ENCODE results near the gene KRTAP10-5. TPM values are rescaled to one million over a fixed set of nuclear protein-coding genes. Genes with fewer than 3 reads are reported as not detected.
A peak's percentile ranks its signal among the peaks of the same experiment; 100 is the strongest.

KRTAP10-5 gene
- total RNA-seq, 1 experiment from 2014 or later: not detected

DNA sequence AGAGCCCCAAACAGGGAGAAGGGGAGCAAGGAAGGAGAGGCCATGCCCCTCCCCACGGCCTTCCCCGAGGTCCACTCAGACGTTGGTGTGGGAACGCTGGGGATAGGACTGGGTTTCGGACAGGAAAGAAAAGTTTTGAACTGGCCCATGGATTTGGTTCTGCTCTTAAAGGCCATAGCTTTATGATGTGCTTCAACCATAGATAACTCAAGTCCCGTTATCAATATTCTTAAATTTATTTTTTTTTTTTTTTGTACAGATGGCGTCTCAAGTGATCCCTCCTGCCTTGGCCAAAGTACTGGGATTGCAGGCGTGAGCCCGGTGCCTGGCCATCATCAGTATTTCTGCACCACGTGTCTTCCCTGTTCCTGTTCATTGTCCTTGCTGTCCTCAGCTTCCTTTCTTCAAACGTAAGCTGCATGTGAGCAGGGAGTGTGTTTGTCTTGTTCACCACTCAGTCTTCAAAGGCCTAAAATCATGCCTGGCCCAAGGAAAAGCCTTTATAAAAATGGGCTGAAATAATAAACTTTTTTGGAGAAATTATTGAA is 39.6 kb downstream of the KRTAP10-5 start (continued):
- no peak for TF ChIP-seq EMX1 (CRISPR knock-in tag; IDR thresholded peaks at IDR 0.05)

DNA sequence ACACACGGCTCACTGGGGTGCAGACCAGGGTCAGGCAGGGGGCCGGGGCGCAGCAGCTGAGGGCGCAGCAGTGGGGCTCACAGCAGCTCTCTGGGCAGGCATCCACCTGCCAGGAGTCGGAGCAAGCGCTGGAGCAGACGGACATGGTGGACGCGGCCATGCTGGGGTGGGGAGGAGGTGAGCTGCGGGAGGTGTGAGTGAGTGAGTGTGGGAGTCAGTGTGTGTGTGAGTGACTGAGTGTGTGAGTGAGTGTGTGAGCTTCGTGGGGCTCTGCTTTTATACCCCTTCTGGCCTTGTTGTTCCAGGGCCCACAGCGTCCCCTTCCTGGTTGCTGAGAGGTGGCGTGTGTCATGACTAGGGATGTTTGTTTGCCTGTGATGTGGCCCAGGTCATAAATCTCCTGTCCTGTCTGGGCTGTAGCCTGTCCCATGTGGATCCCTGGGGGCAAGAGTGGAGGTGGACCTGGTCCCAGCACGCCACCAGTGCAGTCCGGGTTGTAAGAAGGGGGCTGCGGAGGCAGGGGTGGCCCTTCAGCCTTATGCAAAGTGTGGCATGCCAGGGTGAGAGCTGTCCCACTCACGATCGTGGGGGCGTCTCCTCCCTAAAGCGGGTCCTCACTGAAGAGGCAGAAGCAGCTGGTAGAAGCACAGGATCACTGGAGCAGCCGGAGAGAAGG is 40.3 kb downstream of the KRTAP10-5 start, which contains the start of gene KRTAP10-1:
Gene KRTAP10-1, minus strand, starts transcription at position 205 of the 676 bp plus-strand sequence. Its CDS starts 45 bp downstream, at position 160.
- Mint-ChIP-seq H3K27ac (0 out of 2 replicates have a peak within 1 kb of the TSS, but pooled peaks have one; percentile 29), H3K9me3 (no peaks in the 10 kb centered on the region), H3K36me3 (no peaks in the 10 kb centered on the region), H3K27me3 (ENCODE audit: low read depth) (no peaks in the 10 kb centered on the region), H3K4me1 (0 out of 2 replicates have a peak, but pooled peaks cover 6% of the 10 kb centered on the region), H3K4me3 (no peak within 1 kb of the TSS)
- DNase-seq (ENCODE audit: low spot score) (no peak), ATAC-seq (no peak)
- ChIA-PET CTCF (no interaction called here), POLR2A (no interaction called here)
- TF ChIP-seq RORB (CRISPR knock-in tag; IDR thresholded peaks at IDR 0.05): no peak

DNA sequence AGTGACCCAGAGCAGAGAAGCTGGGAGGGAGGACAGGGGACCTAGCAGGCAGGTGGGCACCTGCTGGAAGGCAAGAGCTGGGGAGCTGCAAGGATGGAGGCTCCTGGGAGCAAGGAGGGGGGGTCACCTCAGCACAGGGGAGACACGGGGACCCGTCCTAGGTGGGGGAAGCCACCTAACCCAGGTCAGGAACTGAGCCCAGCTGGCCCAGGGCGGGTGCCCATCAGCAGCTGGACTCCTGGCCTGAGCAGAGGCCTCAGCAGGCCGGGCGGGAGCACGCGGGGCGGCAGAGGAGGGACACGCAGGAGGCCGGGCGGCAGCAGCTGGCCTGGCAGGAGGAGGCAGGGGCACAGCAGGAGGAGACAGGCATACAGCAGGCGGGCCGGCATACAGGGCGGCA is 41.4 kb downstream of the KRTAP10-5 start:
- 0 out of 2 replicates have a peak, but pooled peaks cover 2% of the 10 kb centered on the region for H3K36me3 Mint-ChIP-seq
- no peak overlapping the region for H3K4me3 Mint-ChIP-seq
- no peak overlapping the region for H3K27ac Mint-ChIP-seq
- 0 out of 2 replicates have a peak, but pooled peaks cover 6% of the 10 kb centered on the region for H3K4me1 Mint-ChIP-seq
- ChIA-PET CTCF (no interaction called here), POLR2A (no interaction called here)
- H3K9me3 Mint-ChIP-seq: peaks cover 7% of the 10 kb centered on the region
- DNase-seq (ENCODE audit: low spot score): no peak
- ATAC-seq: no peak
- TF ChIP-seq ZNF263 (CRISPR knock-in tag; IDR thresholded peaks at IDR 0.05; ENCODE audit: low read depth) (no peak), FOXJ3 (CRISPR knock-in tag; IDR thresholded peaks at IDR 0.05; ENCODE audit: borderline replicate concordance) (no peak), MXD4 (CRISPR knock-in tag; IDR thresholded peaks at IDR 0.05; ENCODE audit: borderline replicate concordance) (no peak), CBFB (CRISPR knock-in tag; IDR thresholded peaks at IDR 0.05; ENCODE audit: low read depth) (no peak), SOX15 (CRISPR knock-in tag; IDR thresholded peaks at IDR 0.05) (no peak), HMGA2 (CRISPR knock-in tag; IDR thresholded peaks at IDR 0.05) (no peak), ZNF416 (CRISPR knock-in tag; IDR thresholded peaks at IDR 0.05) (no peak), NR3C1 (CRISPR knock-in tag; conservative IDR thresholded peaks at IDR 0.05; ENCODE audit: low read depth) (no peak), RELA (CRISPR knock-in tag; IDR thresholded peaks at IDR 0.05; ENCODE audit: borderline replicate concordance) (no peak), GABPB1 (CRISPR knock-in tag; IDR thresholded peaks at IDR 0.05) (no peak)
- TF ChIP-seq, protein P1, sequence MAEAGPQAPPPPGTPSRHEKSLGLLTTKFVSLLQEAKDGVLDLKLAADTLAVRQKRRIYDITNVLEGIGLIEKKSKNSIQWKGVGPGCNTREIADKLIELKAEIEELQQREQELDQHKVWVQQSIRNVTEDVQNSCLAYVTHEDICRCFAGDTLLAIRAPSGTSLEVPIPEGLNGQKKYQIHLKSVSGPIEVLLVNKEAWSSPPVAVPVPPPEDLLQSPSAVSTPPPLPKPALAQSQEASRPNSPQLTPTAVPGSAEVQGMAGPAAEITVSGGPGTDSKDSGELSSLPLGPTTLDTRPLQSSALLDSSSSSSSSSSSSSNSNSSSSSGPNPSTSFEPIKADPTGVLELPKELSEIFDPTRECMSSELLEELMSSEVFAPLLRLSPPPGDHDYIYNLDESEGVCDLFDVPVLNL (CRISPR knock-in tag; IDR thresholded peaks at IDR 0.05; ENCODE audit: borderline replicate concordance, low read depth): no peak
- TF ChIP-seq, protein P2, sequence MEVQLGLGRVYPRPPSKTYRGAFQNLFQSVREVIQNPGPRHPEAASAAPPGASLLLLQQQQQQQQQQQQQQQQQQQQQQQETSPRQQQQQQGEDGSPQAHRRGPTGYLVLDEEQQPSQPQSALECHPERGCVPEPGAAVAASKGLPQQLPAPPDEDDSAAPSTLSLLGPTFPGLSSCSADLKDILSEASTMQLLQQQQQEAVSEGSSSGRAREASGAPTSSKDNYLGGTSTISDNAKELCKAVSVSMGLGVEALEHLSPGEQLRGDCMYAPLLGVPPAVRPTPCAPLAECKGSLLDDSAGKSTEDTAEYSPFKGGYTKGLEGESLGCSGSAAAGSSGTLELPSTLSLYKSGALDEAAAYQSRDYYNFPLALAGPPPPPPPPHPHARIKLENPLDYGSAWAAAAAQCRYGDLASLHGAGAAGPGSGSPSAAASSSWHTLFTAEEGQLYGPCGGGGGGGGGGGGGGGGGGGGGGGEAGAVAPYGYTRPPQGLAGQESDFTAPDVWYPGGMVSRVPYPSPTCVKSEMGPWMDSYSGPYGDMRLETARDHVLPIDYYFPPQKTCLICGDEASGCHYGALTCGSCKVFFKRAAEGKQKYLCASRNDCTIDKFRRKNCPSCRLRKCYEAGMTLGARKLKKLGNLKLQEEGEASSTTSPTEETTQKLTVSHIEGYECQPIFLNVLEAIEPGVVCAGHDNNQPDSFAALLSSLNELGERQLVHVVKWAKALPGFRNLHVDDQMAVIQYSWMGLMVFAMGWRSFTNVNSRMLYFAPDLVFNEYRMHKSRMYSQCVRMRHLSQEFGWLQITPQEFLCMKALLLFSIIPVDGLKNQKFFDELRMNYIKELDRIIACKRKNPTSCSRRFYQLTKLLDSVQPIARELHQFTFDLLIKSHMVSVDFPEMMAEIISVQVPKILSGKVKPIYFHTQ (CRISPR knock-in tag; IDR thresholded peaks at IDR 0.05): no peak
- TF ChIP-seq, protein P3, sequence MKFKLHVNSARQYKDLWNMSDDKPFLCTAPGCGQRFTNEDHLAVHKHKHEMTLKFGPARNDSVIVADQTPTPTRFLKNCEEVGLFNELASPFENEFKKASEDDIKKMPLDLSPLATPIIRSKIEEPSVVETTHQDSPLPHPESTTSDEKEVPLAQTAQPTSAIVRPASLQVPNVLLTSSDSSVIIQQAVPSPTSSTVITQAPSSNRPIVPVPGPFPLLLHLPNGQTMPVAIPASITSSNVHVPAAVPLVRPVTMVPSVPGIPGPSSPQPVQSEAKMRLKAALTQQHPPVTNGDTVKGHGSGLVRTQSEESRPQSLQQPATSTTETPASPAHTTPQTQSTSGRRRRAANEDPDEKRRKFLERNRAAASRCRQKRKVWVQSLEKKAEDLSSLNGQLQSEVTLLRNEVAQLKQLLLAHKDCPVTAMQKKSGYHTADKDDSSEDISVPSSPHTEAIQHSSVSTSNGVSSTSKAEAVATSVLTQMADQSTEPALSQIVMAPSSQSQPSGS (CRISPR knock-in tag; IDR thresholded peaks at IDR 0.05; ENCODE audit: borderline replicate concordance, low read depth): no peak
- no peaks in the 10 kb centered on the region for H3K27me3 Mint-ChIP-seq (ENCODE audit: low read depth)
